SKM-1 treated with dmso at 0.1 percent for 144 hours (cell line): ENCODE results near the gene AKT3.
"Not testable (repeated sequence)": the region's sequence is repeated elsewhere in the genome, so short reads cannot be mapped to it uniquely, and the experiment has no call there.

ENCODE experiments used
- DNase-seq: peaks from one replicate; lab custom pipeline; 2025; ENCODE audit not compliant: unreplicated experiment; lab: John Stamatoyannopoulos, UW

Gene AKT3

GRCh38 chr1:243786531-243786930, 63.5 kb downstream of the AKT3 start:
- DNase-seq, result no peak

GRCh38 chr1:243784506-243784905, 65.5 kb downstream of the AKT3 start:
- DNase-seq, result no peak

- DNase-seq, result no peak
These were observed 66.3 kb downstream of the AKT3 start for GRCh38 chr1:243783714-243784113.

GRCh38 chr1:243772361-243773050, 77.5 kb downstream of the AKT3 start:
- DNase-seq, result not testable (repeated sequence)

- DNase-seq, result no peak
These were observed 79.2 kb downstream of the AKT3 start for GRCh38 chr1:243770860-243771259.

GRCh38 chr1:243765676-243766075, 84.4 kb downstream of the AKT3 start:
- DNase-seq, result no peak

GRCh38 chr1:243763806-243764205, 86.2 kb downstream of the AKT3 start:
- DNase-seq, result no peak

- DNase-seq, result no peak
These were observed 91.4 kb downstream of the AKT3 start for GRCh38 chr1:243758647-243759046.

GRCh38 chr1:243756529-243756928, 93.5 kb downstream of the AKT3 start:
- DNase-seq, result no peak

- no peak for DNase-seq
These were observed 95.7 kb downstream of the AKT3 start for GRCh38 chr1:243754348-243754747.

GRCh38 chr1:243751506-243751905, 98.5 kb downstream of the AKT3 start:
- no peak for DNase-seq

GRCh38 chr1:243748706-243749283, 101.2 kb downstream of the AKT3 start:
- DNase-seq, result peak; percentile 77

GRCh38 chr1:243748227-243748626, 101.8 kb downstream of the AKT3 start:
- DNase-seq, result no peak

GRCh38 chr1:243746751-243747150, 103.3 kb downstream of the AKT3 start:
- DNase-seq, result no peak

- no peak for DNase-seq
These were observed 104.7 kb downstream of the AKT3 start for GRCh38 chr1:243745356-243745755.

GRCh38 chr1:243742819-243743218, 107.2 kb downstream of the AKT3 start:
- no peak for DNase-seq

- DNase-seq, result no peak
These were observed 109.6 kb downstream of the AKT3 start for GRCh38 chr1:243740255-243740999.

GRCh38 chr1:243739335-243740003, 110.6 kb downstream of the AKT3 start:
- DNase-seq, result no peak

- no peak for DNase-seq
These were observed 112.0 kb downstream of the AKT3 start for GRCh38 chr1:243738020-243738419.

- no peak for DNase-seq
These were observed 114.6 kb downstream of the AKT3 start for GRCh38 chr1:243735457-243735856.

GRCh38 chr1:243734308-243734695, 115.7 kb downstream of the AKT3 start:
- peak; percentile 74 for DNase-seq
